ENCODE results near the gene GSG1.

GRCh38 chr12:13067322-13067721 is 36.1 kb downstream of the GSG1 start:
- TF ChIP-seq FOXP4 (CRISPR knock-in tag; IDR thresholded peaks at IDR 0.05) (no peak), MLX (CRISPR knock-in tag; IDR thresholded peaks at IDR 0.05) (no peak), FOXJ3 (CRISPR knock-in tag; IDR thresholded peaks at IDR 0.05; ENCODE audit: borderline replicate concordance) (no peak), NFYB (CRISPR knock-in tag; conservative IDR thresholded peaks at IDR 0.05; ENCODE audit: low read depth) (no peak), CTCF (IDR thresholded peaks at IDR 0.05) (no peak), CREB1 (CRISPR knock-in tag; IDR thresholded peaks at IDR 0.05) (no peak), HMGA2 (CRISPR knock-in tag; IDR thresholded peaks at IDR 0.05) (no peak), GABPB1 (CRISPR knock-in tag; IDR thresholded peaks at IDR 0.05) (no peak)
- TF ChIP-seq, protein P1, sequence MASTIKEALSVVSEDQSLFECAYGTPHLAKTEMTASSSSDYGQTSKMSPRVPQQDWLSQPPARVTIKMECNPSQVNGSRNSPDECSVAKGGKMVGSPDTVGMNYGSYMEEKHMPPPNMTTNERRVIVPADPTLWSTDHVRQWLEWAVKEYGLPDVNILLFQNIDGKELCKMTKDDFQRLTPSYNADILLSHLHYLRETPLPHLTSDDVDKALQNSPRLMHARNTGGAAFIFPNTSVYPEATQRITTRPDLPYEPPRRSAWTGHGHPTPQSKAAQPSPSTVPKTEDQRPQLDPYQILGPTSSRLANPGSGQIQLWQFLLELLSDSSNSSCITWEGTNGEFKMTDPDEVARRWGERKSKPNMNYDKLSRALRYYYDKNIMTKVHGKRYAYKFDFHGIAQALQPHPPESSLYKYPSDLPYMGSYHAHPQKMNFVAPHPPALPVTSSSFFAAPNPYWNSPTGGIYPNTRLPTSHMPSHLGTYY (CRISPR knock-in tag; IDR thresholded peaks at IDR 0.05): no peak
- TF ChIP-seq, protein P2, sequence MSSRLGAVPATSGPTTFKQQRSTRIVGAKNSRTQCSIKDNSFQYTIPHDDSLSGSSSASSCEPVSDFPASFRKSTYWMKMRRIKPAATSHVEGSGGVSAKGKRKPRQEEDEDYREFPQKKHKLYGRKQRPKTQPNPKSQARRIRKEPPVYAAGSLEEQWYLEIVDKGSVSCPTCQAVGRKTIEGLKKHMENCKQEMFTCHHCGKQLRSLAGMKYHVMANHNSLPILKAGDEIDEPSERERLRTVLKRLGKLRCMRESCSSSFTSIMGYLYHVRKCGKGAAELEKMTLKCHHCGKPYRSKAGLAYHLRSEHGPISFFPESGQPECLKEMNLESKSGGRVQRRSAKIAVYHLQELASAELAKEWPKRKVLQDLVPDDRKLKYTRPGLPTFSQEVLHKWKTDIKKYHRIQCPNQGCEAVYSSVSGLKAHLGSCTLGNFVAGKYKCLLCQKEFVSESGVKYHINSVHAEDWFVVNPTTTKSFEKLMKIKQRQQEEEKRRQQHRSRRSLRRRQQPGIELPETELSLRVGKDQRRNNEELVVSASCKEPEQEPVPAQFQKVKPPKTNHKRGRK (CRISPR knock-in tag; IDR thresholded peaks at IDR 0.05; ENCODE audit: borderline replicate concordance): no peak
- TF ChIP-seq, protein P3, sequence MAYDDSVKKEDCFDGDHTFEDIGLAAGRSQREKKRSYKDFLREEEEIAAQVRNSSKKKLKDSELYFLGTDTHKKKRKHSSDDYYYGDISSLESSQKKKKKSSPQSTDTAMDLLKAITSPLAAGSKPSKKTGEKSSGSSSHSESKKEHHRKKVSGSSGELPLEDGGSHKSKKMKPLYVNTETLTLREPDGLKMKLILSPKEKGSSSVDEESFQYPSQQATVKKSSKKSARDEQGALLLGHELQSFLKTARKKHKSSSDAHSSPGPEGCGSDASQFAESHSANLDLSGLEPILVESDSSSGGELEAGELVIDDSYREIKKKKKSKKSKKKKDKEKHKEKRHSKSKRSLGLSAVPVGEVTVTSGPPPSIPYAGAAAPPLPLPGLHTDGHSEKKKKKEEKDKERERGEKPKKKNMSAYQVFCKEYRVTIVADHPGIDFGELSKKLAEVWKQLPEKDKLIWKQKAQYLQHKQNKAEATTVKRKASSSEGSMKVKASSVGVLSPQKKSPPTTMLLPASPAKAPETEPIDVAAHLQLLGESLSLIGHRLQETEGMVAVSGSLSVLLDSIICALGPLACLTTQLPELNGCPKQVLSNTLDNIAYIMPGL (CRISPR knock-in tag; IDR thresholded peaks at IDR 0.05): no peak

All from WTC11 (cell line).